Trophoblast cell (in vitro differentiated cells and primary cell): ENCODE measurements around the gene PANK1.
A peak's percentile ranks its signal among the peaks of the same experiment; 100 is the strongest.

Experiments
- DNase-seq, 2 donors: peaks; one replicate each; pipeline ENCODE4 v3.0.0-alpha.2; 2016
- H2AFZ ChIP-seq: 2 replicates; pipeline ENCODE4 v1.6.1; 2013; ENCODE audit warnings: low read length, moderate library complexity, mild to moderate bottlenecking; ENCODE audit not compliant: insufficient read depth, poor library complexity
- H2AK5ac ChIP-seq: 2 replicates; pipeline ENCODE4 v1.6.1; 2013; ENCODE audit warnings: mild to moderate bottlenecking, low read length
- H2BK120ac ChIP-seq: 2 replicates; pipeline ENCODE4 v1.6.1; 2013; ENCODE audit warnings: low read length, mild to moderate bottlenecking, moderate library complexity; ENCODE audit not compliant: insufficient read depth, poor library complexity
- H2BK12ac ChIP-seq: 2 replicates; pipeline ENCODE4 v1.6.1; 2013; ENCODE audit warnings: mild to moderate bottlenecking, low read length, moderate library complexity
- H2BK5ac ChIP-seq: 2 replicates; pipeline ENCODE4 v1.6.1; 2013; ENCODE audit warnings: low read length, low read depth, moderate library complexity, mild to moderate bottlenecking; ENCODE audit not compliant: poor library complexity
- H3K14ac ChIP-seq: 2 replicates; pipeline ENCODE4 v1.6.1; 2013; ENCODE audit warnings: mild to moderate bottlenecking, low read length
- H3K18ac ChIP-seq: 2 replicates; pipeline ENCODE4 v1.6.1; 2013; ENCODE audit warnings: mild to moderate bottlenecking, low read length
- H3K23ac ChIP-seq: 2 replicates; pipeline ENCODE4 v1.6.1; 2013; ENCODE audit warnings: low read length
- H3K27ac ChIP-seq: 2 replicates; pipeline ENCODE4 v1.5.1; 2013; ENCODE audit warnings: low read depth, mild to moderate bottlenecking, inconsistent platforms, low read length, moderate library complexity
- H3K27me3 ChIP-seq: 2 replicates; pipeline ENCODE4 v1.6.1; 2013; ENCODE audit warnings: inconsistent platforms, mild to moderate bottlenecking, low read length, moderate library complexity; ENCODE audit not compliant: insufficient read depth
- H3K36me3 ChIP-seq, 2 experiments: 1 replicate in 1 of 2; 2 replicates in 1 of 2; pipeline ENCODE4 v1.6.1; 2013; ENCODE audit warnings: low read length in 2 of 2, mild to moderate bottlenecking in 2 of 2, moderate library complexity in 1 of 2; ENCODE audit not compliant: insufficient read depth in 2 of 2, control insufficient read depth in 1 of 2
- H3K4ac ChIP-seq: 2 replicates; pipeline ENCODE4 v1.6.1; 2013; ENCODE audit warnings: low read depth, mild to moderate bottlenecking, low read length, moderate library complexity
- H3K4me1 ChIP-seq, 2 experiments: 1 replicate in 1 of 2; 2 replicates in 1 of 2; pipeline ENCODE4 v1.6.1; 2013; ENCODE audit warnings: low read length in 2 of 2, mild to moderate bottlenecking in 2 of 2, moderate library complexity in 1 of 2; ENCODE audit not compliant: insufficient read depth in 2 of 2, control insufficient read depth in 1 of 2
- H3K4me2 ChIP-seq: 2 replicates; pipeline ENCODE4 v1.6.1; 2013; ENCODE audit warnings: inconsistent platforms, mild to moderate bottlenecking, low read length, moderate library complexity
- H3K4me3 ChIP-seq: 2 replicates; pipeline ENCODE4 v1.5.1; 2013; ENCODE audit warnings: mild to moderate bottlenecking, low read depth, low read length, inconsistent platforms
- H3K79me1 ChIP-seq: one replicate; pipeline ENCODE4 v1.6.1; 2013; ENCODE audit warnings: low read length
- H3K79me2 ChIP-seq: 2 replicates; pipeline ENCODE4 v1.6.1; 2013; ENCODE audit warnings: low read length, mild to moderate bottlenecking; ENCODE audit not compliant: control insufficient read depth, insufficient read depth, poor library complexity
- H3K9ac ChIP-seq: 2 replicates; pipeline ENCODE4 v1.6.1; 2013; ENCODE audit warnings: mild to moderate bottlenecking, low read length
- H3K9me3 ChIP-seq: 2 replicates; pipeline ENCODE4 v1.6.1; 2013; ENCODE audit warnings: low read depth, mild to moderate bottlenecking, control low read depth, inconsistent platforms, low read length; ENCODE audit not compliant: insufficient read depth
- H4K12ac ChIP-seq: 2 replicates; pipeline ENCODE4 v1.6.1; 2013; ENCODE audit warnings: low read depth, mild to moderate bottlenecking, low read length, moderate library complexity
- H4K8ac ChIP-seq: 2 replicates; pipeline ENCODE4 v1.6.1; 2013; ENCODE audit warnings: low read depth, mild to moderate bottlenecking, low read length, moderate library complexity
- H4K91ac ChIP-seq: one replicate; pipeline ENCODE4 v1.6.1; 2013; ENCODE audit warnings: low read depth, mild to moderate bottlenecking, low read length, moderate library complexity
- WGBS: extraction: QIAGEN DNeasy Blood & Tissue Kit; methylation state at CpG from one replicate; pipeline ENCODE4 v1.1.7; 2013; ENCODE audit warnings: missing lambda C conversion rate; ENCODE audit not compliant: insufficient read length, insufficient coverage; ENCODE audit errors: extremely low coverage; 5-methylcytosine and 5-hydroxymethylcytosine counted together

PANK1 gene

DNA sequence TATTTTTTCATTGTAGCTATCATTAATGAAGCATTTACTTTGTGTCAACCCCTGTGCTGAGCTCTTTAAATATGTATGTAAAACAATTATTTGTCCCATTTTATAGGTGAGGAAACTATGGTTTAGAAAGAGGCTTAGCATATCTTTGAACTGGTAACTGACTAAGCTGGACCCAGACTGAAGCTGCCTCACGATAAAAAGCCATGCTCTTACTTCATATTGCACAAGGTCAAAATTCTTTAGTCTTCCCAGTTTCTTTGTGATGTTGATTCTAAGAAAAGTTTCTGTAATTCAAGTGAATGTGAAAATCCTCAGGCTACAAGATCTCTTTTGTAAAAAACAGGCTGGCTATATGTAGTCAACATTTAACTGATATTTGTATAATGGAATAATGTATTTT, 63.0 kb downstream of the PANK1 start:
- Histone ChIP-seq H3K9ac (no peak overlapping the region), H3K4me2 (no peak overlapping the region), H2BK120ac (no peak overlapping the region), H4K91ac (no peak overlapping the region), H3K18ac (no peak overlapping the region), H3K4ac (no peak overlapping the region), H3K79me2 (no peaks in the 10 kb centered on the region), H3K14ac (no peak overlapping the region), H3K4me3 (no peak overlapping the region), H3K9me3 (no peaks in the 10 kb centered on the region), H4K8ac (no peak overlapping the region), H4K12ac (no peak overlapping the region), H2AK5ac (no peak overlapping the region), H2BK5ac (no peak overlapping the region), H3K27ac (no peak overlapping the region), H2BK12ac (no peak overlapping the region), H3K79me1 (no peaks in the 10 kb centered on the region), H3K27me3 (no peaks in the 10 kb centered on the region), H2AFZ (no peak overlapping the region), H3K36me3 (peaks cover 4% of the 10 kb centered on the region in 2 experiments), H3K4me1 (no peaks in the 10 kb centered on the region), H3K23ac (no peak overlapping the region)
- no CpG with 5 or more reads among the region's 1 CpG for WGBS
- DNase-seq, result no peak

DNA sequence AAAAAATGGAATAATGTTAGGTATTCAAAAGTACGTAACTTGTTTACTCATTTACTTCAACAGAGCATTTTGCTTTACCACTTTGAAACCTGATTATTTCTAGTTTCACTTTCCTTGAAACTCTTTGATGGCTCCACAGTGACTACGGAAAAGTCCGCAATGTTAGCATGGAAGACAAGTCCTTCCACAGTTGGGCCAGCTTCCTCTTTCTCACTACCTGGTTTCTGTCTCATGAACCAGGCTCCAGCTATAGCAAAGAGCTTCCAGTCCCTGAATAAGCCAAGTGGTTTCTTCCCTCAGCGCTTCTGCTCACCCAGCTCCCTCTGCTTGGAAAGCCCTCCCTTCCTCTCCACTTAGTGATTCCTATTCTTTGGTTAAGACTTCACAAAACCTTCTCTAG, 64.8 kb downstream of the PANK1 start:
- H4K8ac ChIP-seq, result no peak overlapping the region
- no peak overlapping the region for H3K9ac ChIP-seq
- DNase-seq, result peak in 1 of 2 donors; percentile 15
- H4K12ac ChIP-seq, result no peak overlapping the region
- no peak overlapping the region for H3K18ac ChIP-seq
- H3K79me2 ChIP-seq, result no peaks in the 10 kb centered on the region
- no peaks in the 10 kb centered on the region for H3K9me3 ChIP-seq
- H3K4ac ChIP-seq, result no peak overlapping the region
- H2BK12ac ChIP-seq, result no peak overlapping the region
- no peak overlapping the region for H2AK5ac ChIP-seq
- H2AFZ ChIP-seq, result no peak overlapping the region
- H4K91ac ChIP-seq, result no peak overlapping the region
- no peak overlapping the region for H3K4me2 ChIP-seq
- no CpG with 5 or more reads among the region's 4 CpGs for WGBS
- no peaks in the 10 kb centered on the region for H3K27me3 ChIP-seq
- no peak overlapping the region for H3K23ac ChIP-seq
- no peak overlapping the region for H3K4me3 ChIP-seq
- H3K27ac ChIP-seq, result no peak overlapping the region
- H3K4me1 ChIP-seq, result no peaks in the 10 kb centered on the region
- H3K14ac ChIP-seq, result no peak overlapping the region
- H3K79me1 ChIP-seq, result no peaks in the 10 kb centered on the region
- H2BK120ac ChIP-seq, result no peak overlapping the region
- no peak overlapping the region for H2BK5ac ChIP-seq
- H3K36me3 ChIP-seq, result peaks cover 0 to 2% of the 10 kb centered on the region in 2 experiments

DNA sequence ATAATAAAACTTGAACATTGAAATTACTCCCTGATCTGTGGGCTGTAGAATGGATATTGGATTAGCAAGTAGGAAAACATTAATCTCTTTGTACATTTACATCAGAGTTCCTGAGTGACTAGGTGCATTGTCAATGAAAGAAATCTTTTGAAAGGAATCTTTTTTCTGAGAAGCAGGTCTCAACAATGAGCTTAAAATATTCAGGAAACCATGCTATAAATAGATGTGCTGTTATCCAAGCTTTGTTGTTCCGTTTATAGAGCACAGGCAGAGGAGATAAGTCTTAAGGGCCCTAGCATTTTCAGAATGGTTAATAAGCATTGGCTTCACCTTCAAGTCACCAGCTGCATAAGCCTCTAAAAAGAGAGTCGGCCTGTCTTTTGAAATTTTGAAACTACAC, 68.3 kb downstream of the PANK1 start:
- no peak overlapping the region for H3K18ac ChIP-seq
- DNase-seq, result no peak
- no peaks in the 10 kb centered on the region for H3K79me1 ChIP-seq
- no peak overlapping the region for H3K14ac ChIP-seq
- no peaks in the 10 kb centered on the region for H3K27me3 ChIP-seq
- H3K4me3 ChIP-seq, result no peak overlapping the region
- no peak overlapping the region for H2BK12ac ChIP-seq
- H3K9ac ChIP-seq, result no peak overlapping the region
- no peak overlapping the region for H4K91ac ChIP-seq
- H4K12ac ChIP-seq, result no peak overlapping the region
- no peak overlapping the region for H2AFZ ChIP-seq
- H3K23ac ChIP-seq, result no peak overlapping the region
- no peak overlapping the region for H4K8ac ChIP-seq
- H2BK5ac ChIP-seq, result no peak overlapping the region
- no peaks in the 10 kb centered on the region for H3K4me1 ChIP-seq
- no peak overlapping the region for H3K4ac ChIP-seq
- no peaks in the 10 kb centered on the region for H3K79me2 ChIP-seq
- H3K4me2 ChIP-seq, result no peak overlapping the region
- no peak overlapping the region for H2BK120ac ChIP-seq
- H3K27ac ChIP-seq, result no peak overlapping the region
- no peaks in the 10 kb centered on the region for H3K36me3 ChIP-seq
- H3K9me3 ChIP-seq, result no peaks in the 10 kb centered on the region
- H2AK5ac ChIP-seq, result no peak overlapping the region
- no CpG with 5 or more reads among the region's 2 CpGs for WGBS

DNA sequence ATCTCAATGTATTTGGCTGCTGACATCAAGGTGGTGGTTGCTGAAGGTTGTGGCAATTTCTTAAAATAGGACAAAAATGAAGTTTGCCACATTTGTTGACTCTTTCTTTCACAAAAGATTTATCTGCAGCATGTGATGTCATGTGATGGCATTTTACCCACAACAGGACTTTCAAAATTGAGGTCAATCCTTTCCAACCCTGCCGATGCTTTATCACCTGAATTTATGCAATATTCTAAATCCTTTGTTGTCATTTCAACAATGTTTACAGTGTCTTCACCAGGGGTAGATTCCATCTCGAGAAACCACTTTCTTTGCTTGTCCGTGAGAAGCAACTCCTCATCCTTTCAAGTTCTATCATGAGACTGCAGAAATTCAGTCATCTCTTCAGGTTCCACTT, 69.0 kb downstream of the PANK1 start:
- Histone ChIP-seq H3K79me1 (no peaks in the 10 kb centered on the region), H3K9me3 (no peaks in the 10 kb centered on the region), H3K27ac (no peak overlapping the region), H3K4ac (no peak overlapping the region), H4K91ac (no peak overlapping the region), H2BK5ac (no peak overlapping the region), H4K8ac (no peak overlapping the region), H3K4me2 (no peak overlapping the region), H3K18ac (no peak overlapping the region), H3K14ac (no peak overlapping the region), H3K27me3 (no peaks in the 10 kb centered on the region), H3K4me3 (no peak overlapping the region), H3K23ac (no peak overlapping the region), H2BK12ac (no peak overlapping the region), H3K36me3 (no peaks in the 10 kb centered on the region), H2BK120ac (no peak overlapping the region), H4K12ac (no peak overlapping the region), H3K9ac (no peak overlapping the region), H2AK5ac (no peak overlapping the region), H2AFZ (no peak overlapping the region), H3K4me1 (no peaks in the 10 kb centered on the region), H3K79me2 (no peaks in the 10 kb centered on the region)
- WGBS, result no CpG with 5 or more reads among the region's 3 CpGs
- DNase-seq, result peak in 1 of 2 donors; percentile 13
